Lung (tissue), 12 donors: ENCODE results near the gene ZNF579. TPM values are rescaled to one million over a fixed set of nuclear protein-coding genes. Genes with fewer than 3 reads are reported as not detected.

Experiments
- ATAC-seq: fragments of 200-7000 bp; cut with Tn5 transposase; one replicate; pipeline ENCODE4 v1.9.1; 2020; ENCODE audit warnings: moderate number of reproducible peaks; ENCODE audit not compliant: insufficient read depth, low FRiP score
- DNase-seq, 3 donors: peaks; one replicate each; pipeline ENCODE4 v3.0.0-alpha.2; 2013 to 2017
- H3K27ac ChIP-seq, 2 donors: one replicate each; pipeline ENCODE4 v1.5.1; 2013; ENCODE audit warnings: mild to moderate bottlenecking in 2 of 2, moderate library complexity in 2 of 2, control low read depth in 1 of 2, inconsistent platforms in 1 of 2, low read depth in 1 of 2, low read length in 1 of 2
- H3K27me3 ChIP-seq, 3 donors: one replicate each; pipeline ENCODE4 v1.5.1; 2013; ENCODE audit warnings: low read length in 2 of 3; ENCODE audit not compliant: control insufficient read depth in 3 of 3, insufficient read depth in 3 of 3
- H3K36me3 ChIP-seq, 4 donors: one replicate each; pipeline ENCODE4 v1.5.1; 2013; ENCODE audit warnings: low read length in 4 of 4, mild to moderate bottlenecking in 1 of 4, moderate library complexity in 1 of 4; ENCODE audit not compliant: control insufficient read depth in 4 of 4, insufficient read depth in 4 of 4
- H3K4me1 ChIP-seq, 5 donors: one replicate each; pipeline ENCODE4 v1.5.1; 2013; ENCODE audit warnings: low read length in 5 of 5, mild to moderate bottlenecking in 2 of 5, moderate library complexity in 1 of 5; ENCODE audit not compliant: control insufficient read depth in 5 of 5, insufficient read depth in 5 of 5
- H3K4me3 ChIP-seq: one replicate; pipeline ENCODE4 v1.5.1; 2013; ENCODE audit warnings: mild to moderate bottlenecking, control low read depth, moderate library complexity
- H3K9ac ChIP-seq, 2 donors: one replicate each; pipeline ENCODE4 v1.5.1; 2013; ENCODE audit warnings: low read length in 2 of 2, control low read depth in 1 of 2; ENCODE audit not compliant: insufficient read depth in 1 of 2
- H3K9me3 ChIP-seq, 4 donors: one replicate each; pipeline ENCODE4 v1.5.1; 2013; ENCODE audit warnings: low read length in 3 of 4, mild to moderate bottlenecking in 1 of 4, moderate library complexity in 1 of 4; ENCODE audit not compliant: control insufficient read depth in 4 of 4, insufficient read depth in 3 of 4
- WGBS, 2 donors: extraction: QIAGEN DNeasy Blood & Tissue Kit; methylation state at CpG; one replicate each; pipeline ENCODE4 v1.1.7; 2013; 5-methylcytosine and 5-hydroxymethylcytosine counted together
- polyA plus RNA-seq, 2 donors: library from polyadenylated mRNA; stranded (reverse); fragments of 200-250 nt; gene quantifications; one replicate each; pipeline ENCODE4 v1.2.1, GENCODE V29; 2013
- total RNA-seq, 2 donors: library from RNA; depleted of rRNA in 1 of 2; stranded (reverse); fragments of >200 nt in 1 of 2; gene quantifications; one replicate each; pipeline ENCODE4 v1.2.1, GENCODE V29; 2014 to 2021
- TF ChIP-seq, protein P1 (sequence below): IDR thresholded peaks from 2 replicates; pipeline ENCODE4 v1.5.1; 2012; ENCODE audit warnings: mild to moderate bottlenecking; ENCODE audit errors: control extremely low read depth, extremely low read depth
- donor health status: control.
- donor health status: control.
- donor health status: Bipolar disorder and iron deficiency.
- donor health status: healthy.
- donor health status: DM: yes; HTN: yes; CAD: no.

Gene ZNF579
- total and polyA plus RNA-seq, 4 donors, result 4.3 to 20.8 (median 10.1) TPM

DNA sequence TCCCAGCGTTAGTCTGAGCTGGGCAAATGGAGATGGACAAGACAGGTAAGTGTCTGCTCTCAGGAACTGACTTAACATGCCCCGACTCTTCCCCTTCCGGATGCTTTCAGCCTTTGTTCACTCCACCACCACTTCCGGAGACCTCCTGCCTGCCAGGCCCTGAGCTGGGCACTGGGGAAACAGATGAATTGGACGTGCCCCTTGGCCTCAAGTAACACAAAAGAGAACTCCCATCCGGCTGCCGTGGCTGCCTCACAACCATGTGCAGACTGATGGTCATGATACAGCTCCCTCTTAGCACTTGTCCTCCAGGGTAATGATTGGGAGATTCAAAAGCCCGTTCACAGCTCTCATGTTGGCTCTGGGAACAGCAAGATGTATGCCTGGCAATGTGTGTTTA, 36.8 kb upstream of the ZNF579 start:
- Histone ChIP-seq H3K4me1 (peaks cover 0 to 15% (median 6%) of the 10 kb centered on the region in 5 donors), H3K27me3 (no peaks in the 10 kb centered on the region), H3K9ac (no peak overlapping the region), H3K4me3 (no peak overlapping the region), H3K36me3 (peaks cover 11 to 58% (median 18%) of the 10 kb centered on the region in 4 donors), H3K9me3 (no peaks in the 10 kb centered on the region), H3K27ac (no peak overlapping the region)
- TF ChIP-seq, protein P1, sequence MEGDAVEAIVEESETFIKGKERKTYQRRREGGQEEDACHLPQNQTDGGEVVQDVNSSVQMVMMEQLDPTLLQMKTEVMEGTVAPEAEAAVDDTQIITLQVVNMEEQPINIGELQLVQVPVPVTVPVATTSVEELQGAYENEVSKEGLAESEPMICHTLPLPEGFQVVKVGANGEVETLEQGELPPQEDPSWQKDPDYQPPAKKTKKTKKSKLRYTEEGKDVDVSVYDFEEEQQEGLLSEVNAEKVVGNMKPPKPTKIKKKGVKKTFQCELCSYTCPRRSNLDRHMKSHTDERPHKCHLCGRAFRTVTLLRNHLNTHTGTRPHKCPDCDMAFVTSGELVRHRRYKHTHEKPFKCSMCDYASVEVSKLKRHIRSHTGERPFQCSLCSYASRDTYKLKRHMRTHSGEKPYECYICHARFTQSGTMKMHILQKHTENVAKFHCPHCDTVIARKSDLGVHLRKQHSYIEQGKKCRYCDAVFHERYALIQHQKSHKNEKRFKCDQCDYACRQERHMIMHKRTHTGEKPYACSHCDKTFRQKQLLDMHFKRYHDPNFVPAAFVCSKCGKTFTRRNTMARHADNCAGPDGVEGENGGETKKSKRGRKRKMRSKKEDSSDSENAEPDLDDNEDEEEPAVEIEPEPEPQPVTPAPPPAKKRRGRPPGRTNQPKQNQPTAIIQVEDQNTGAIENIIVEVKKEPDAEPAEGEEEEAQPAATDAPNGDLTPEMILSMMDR, result no peak
- WGBS, 2 donors, result 81% methylated on average over 8 of the region's 8 CpGs
- ATAC-seq, result no peak
- no peak for DNase-seq

DNA sequence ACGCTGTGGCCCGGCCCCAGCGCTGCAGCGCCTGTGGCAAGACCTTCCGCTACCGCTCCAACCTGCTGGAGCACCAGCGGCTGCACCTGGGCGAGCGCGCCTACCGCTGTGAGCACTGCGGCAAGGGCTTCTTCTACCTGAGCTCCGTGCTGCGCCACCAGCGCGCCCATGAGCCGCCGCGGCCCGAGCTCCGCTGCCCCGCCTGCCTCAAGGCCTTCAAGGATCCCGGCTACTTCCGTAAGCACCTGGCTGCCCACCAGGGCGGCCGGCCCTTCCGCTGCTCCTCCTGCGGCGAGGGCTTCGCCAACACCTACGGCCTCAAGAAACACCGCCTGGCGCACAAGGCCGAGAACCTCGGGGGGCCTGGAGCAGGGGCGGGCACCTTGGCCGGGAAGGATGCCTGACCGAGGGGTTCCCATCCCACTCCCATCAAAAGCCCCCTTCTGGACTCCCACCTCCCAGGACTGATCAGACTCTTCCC, 35.8 kb upstream of the ZNF579 start:
- TF ChIP-seq, protein P1, result no peak
- H3K4me1 ChIP-seq, result peaks cover 0 to 15% (median 11%) of the 10 kb centered on the region in 5 donors
- no peaks in the 10 kb centered on the region for H3K27me3 ChIP-seq
- H3K36me3 ChIP-seq, result peaks cover 11 to 49% (median 16%) of the 10 kb centered on the region in 4 donors
- DNase-seq (no peak), ATAC-seq (no peak)
- H3K9ac ChIP-seq, result no peak overlapping the region
- H3K4me3 ChIP-seq, result no peak overlapping the region
- no peak overlapping the region for H3K27ac ChIP-seq
- 98% methylated on average over 37 to 38 of the region's 38 CpGs for WGBS, 2 donors
- H3K9me3 ChIP-seq, result no peaks in the 10 kb centered on the region

DNA sequence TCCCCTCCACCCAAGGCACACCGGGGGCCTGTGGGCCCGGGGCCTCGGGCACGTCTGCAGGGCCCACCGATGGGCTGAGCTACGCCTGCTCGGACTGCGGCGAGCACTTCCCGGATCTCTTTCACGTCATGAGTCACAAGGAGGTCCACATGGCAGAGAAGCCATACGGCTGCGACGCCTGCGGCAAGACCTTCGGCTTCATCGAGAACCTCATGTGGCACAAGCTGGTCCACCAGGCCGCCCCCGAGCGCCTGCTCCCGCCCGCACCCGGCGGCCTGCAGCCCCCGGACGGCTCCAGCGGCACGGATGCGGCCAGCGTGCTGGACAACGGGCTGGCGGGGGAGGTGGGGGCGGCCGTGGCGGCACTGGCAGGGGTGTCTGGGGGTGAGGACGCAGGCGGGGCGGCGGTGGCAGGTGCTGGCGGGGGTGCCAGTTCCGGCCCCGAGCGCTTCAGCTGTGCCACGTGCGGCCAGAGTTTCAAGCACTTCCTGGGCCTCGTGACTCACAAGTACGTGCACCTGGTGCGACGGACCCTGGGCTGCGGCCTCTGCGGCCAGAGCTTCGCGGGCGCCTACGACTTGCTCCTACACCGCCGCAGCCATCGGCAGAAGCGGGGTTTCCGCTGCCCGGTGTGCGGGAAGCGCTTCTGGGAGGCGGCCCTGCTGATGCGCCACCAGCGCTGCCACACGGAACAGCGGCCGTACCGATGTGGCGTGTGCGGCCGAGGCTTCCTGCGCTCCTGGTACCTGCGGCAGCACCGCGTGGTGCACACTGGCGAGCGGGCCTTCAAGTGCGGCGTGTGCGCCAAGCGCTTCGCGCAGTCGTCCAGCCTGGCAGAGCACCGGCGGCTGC, 35.1 kb upstream of the ZNF579 start:
- 97 to 98% methylated on average over 84 to 88 of the region's 88 CpGs for WGBS, 2 donors
- no peaks in the 10 kb centered on the region for H3K9me3 ChIP-seq
- peaks cover 9 to 42% (median 14%) of the 10 kb centered on the region in 4 donors for H3K36me3 ChIP-seq
- H3K27me3 ChIP-seq, result no peaks in the 10 kb centered on the region
- TF ChIP-seq, protein P1, result no peak
- ATAC-seq, result no peak
- no peak overlapping the region for H3K4me3 ChIP-seq
- H3K4me1 ChIP-seq, result peaks cover 4 to 15% (median 13%) of the 10 kb centered on the region in 5 donors
- H3K9ac ChIP-seq, result no peak overlapping the region
- DNase-seq, result no peak
- H3K27ac ChIP-seq, result no peak overlapping the region
